HG03439 (cell line): ENCODE measurements around the gene CLIP4.
"Not testable (repeated sequence)": the region's sequence is repeated elsewhere in the genome, so short reads cannot be mapped to it uniquely, and the experiment has no call there.

ENCODE experiments used
- ATAC-seq: cut with Tn5 transposase; IDR thresholded peaks from one replicate; pipeline ENCODE4 v1.9.1; 2021; ENCODE audit warnings: mild to moderate bottlenecking, moderate library complexity; ENCODE audit not compliant: unreplicated experiment

CLIP4 gene

DNA sequence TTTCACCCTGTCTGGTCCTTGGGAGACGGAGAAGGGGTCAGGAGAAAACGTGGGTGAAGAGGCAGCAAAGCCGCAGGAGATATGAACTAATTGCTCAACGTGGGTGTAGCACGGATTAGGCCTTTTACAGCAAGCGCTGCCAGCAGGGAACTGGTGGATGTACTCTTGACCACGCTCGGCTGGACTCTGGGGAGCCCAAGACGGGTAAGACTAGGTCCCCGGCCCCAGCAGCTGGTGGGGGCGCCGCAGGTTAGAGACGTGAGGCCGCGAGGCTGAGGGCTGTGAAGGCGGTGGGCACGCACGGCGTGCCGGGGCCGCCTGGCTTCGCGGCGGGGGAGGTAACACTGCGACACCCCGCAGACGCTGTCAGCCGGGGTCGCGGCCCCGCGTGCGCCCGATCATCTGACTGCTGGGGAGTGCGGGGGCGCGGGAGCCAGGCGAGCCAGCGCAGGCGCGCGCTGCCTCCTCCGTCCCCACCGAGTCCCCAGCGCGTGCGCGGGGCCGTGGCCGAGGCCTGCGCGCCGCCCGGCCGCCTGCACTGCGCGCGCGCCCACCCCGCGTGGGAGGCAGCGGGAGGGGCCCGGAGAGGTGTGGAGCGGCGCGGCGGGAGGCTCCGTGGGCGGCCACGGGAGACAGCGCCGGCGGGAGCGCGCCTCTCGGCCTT, at the start of gene CLIP4:
Gene CLIP4 (plus strand): TSS at position 470 of the 664 bp plus-strand sequence. CDS start 5,974 bp downstream, outside the sequence.
- ATAC-seq = peak; percentile 58

- ATAC-seq = no peak
These were observed 48.8 kb upstream of the CLIP4 start for GRCh38 chr2:29066271-29066860.

GRCh38 chr2:29066997-29067605, 48.1 kb upstream of the CLIP4 start:
- ATAC-seq = no peak

DNA sequence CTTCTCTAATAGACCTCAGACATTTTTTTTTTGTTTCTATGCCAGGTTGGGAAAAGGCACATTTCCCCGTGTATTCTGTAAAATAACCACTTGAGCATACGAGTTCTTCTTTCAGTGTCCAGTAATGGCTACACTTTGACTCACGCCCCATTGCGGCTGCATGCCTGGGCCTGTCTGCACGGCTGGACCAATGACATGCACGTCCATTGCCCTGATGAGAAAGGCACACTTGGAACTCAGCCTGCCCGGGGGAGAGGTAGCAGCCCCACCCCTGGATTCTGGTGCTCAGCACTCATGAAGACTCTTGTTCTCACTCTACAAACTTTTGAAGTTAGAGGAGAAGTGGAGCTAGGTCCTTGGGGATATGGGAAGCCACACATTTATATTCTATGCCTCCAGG, 46.7 kb upstream of the CLIP4 start:
- ATAC-seq = no peak

GRCh38 chr2:29070526-29070925, 44.7 kb upstream of the CLIP4 start:
- no peak for ATAC-seq

GRCh38 chr2:29071032-29071975, 43.9 kb upstream of the CLIP4 start:
- ATAC-seq = no peak

DNA sequence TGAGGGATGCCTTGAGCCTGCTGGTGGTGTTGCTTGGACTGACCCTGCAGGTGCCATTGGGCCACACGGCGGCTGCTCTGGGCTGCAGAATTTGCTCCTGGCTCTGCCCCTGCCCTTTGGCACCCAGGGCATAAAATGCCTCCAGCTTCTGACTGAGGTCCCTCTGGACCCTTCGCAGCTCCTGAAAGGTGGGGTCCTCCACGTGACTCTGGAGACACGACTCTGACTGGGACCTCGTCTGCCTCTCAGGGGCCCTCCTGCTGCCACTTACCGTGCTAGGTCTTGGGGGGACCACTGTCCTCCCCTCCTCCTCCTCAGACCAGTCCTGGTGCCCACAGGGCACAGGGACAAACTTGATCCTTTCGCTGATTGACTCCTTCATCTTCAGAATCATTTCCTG, 43.0 kb upstream of the CLIP4 start:
- no peak for ATAC-seq

GRCh38 chr2:29072971-29073725, 42.1 kb upstream of the CLIP4 start:
- no peak for ATAC-seq

DNA sequence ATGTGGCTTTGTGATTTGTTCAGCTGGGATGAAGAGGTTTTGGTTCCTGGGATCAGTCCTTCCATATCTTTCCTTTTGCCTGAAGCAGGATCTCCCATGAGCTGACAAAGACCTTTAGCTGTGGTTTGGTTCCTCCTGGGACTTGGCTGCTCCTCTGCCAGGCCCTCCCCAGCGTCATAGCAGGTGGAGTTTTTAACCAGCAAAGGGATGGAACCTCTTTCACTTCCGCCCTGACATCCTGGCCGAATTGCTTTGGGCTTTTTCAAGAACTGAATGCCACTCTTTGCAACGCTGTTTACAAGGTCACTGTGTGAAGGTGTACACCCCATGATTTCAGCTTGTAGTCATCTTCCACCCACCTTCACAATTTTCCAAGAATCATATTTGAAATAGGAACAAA, 41.3 kb upstream of the CLIP4 start:
- no peak for ATAC-seq

DNA sequence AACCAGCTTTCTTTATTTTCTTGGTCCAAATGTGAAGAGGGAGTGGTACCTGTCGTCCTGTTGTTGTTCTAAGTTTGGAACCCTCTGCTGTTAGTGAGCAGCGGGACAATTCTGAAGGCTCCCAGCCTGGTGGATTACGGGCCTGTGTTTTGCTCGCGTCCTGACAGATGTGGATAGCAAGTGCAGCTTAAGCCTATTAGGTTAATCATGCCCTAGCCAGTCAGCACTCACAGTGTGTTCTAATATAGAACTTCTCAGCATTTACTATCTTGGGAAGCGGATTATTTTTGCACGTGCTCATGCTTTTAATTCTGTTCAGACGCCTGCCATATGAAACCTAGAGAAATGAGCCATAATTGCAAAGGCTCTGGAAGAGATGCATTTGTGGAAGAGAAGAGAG, 40.8 kb upstream of the CLIP4 start, which contains the start of gene PCARE:
Gene PCARE (minus strand): TSS at position 113 of the 400 bp plus-strand sequence. CDS start 262 bp downstream, outside the sequence.
- no peak for ATAC-seq

GRCh38 chr2:29075894-29076705, 39.1 kb upstream of the CLIP4 start:
- no peak for ATAC-seq

- ATAC-seq = no peak
These were observed 35.3 kb upstream of the CLIP4 start for GRCh38 chr2:29079887-29080286.

DNA sequence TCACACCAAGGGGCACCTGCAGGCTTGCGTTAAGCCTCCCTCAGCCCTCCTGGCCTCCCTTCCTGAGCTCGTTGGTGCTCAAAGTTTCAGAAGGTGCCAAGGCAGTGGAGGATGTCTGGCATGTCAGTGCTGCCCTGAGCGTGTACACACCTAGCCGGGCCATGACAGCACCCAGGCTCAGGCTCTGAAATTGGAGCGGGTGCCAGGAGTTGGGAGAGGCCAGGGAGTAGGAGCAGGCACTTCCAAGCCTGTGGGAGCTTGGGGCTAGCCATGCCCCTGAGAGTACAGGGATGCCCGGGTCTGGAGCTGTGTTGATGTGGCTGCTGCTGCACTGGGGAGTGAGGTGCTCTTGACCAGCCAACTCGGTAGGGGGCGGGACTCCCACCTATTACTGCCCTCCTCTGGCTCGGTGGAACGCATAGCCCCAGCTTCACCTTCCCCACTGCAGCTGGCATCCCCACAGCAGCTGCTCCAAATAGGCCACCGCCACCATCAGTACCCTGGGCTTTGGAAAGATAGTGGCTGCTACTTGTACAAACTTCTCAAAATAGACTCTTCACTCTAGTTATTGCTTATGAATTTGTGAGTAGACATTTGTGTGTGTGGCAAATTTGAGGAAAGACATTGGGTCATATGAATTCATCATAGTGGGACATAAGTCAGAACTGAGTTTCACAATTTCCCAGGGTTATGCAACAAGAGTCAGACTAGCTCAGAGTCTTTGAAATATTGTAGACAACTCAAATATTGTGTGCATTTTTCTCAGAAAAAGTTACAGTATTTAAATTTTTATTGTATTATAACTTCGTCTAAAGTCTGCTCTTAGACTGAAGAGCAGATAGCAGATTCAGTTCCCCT, 34.1 kb upstream of the CLIP4 start:
- ATAC-seq = no peak

DNA sequence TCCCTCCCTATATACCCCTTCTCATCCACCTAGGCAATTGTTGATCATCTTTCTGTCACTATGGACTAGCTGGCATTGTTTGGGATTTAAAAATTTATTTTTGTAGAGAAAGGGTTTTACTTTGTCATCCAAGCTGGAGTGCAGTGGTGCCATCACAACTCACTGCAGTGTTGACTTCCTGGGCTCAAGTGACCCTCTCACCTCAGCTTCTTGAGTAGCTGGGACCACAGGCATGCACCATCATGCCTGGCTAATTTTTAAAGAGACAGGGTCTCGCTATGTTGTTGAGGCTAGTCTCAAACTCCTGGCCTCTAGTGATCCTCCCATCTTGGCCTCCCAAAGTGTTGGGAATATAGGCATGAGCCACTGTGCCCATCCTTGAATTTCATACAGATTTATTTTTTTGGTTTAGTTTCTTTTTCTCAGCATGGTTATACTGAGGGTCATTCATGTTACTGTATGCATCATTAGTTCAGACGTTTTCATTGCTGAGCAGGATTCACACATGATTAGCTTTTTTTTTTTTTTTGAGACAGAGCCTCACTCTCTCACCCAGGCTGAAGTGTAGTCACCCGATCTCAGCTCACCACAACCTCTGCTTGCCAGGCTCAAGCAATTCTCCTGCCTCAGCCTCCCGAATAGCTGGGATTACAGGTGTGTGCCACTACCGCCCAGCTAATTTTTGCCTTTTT, 32.3 kb upstream of the CLIP4 start:
- no peak for ATAC-seq

GRCh38 chr2:29084554-29084953, 30.7 kb upstream of the CLIP4 start:
- ATAC-seq = no peak

DNA sequence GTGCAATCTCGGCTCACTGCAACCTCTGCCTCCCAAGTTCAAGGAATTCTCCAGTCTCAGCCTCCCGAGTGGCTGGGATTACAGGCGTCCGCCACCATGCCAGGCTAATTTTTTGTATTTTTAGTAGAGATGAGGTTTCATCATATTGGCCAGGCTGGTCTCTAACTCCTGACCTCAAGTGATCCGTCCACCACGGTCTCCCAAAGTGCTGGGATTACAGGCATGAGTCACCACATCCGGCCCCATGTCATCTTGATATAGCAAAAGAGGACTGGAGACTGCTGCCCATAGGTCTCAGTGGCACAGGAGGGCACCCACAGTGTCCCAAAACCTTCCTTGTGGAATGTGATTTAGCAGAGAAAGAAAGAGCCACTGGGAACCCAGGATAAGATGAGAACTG, 24.9 kb upstream of the CLIP4 start:
- ATAC-seq = not testable (repeated sequence)

DNA sequence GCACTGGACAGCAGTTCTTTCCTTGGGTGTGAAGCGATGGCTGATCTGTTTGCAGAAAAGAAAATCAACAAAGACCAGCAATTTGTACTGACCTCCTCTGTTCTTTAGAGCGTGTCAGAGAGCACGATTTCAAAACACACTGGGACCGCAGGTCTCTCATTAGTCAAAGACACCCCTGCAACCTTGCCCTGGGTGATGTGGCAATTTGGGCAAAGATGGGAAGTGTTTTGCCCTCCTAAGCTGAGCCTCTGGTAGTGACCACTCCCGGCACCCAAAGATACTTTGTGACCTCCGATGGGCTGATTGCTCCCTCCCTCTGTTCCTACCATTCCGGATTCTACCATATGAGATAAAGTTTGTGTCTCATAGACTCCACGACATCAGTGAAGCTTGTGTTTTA, 18.2 kb upstream of the CLIP4 start:
- no peak for ATAC-seq

- no peak for ATAC-seq
These were observed 17.6 kb upstream of the CLIP4 start for GRCh38 chr2:29097569-29097968.
